ENCODE results near the gene CNOT6.
"Not testable (repeated sequence)": the region's sequence is repeated elsewhere in the genome, so short reads cannot be mapped to it uniquely, and the experiment has no call there.

The CNOT6 gene

GRCh38 chr5:180470966-180471582, 23.1 kb upstream of the CNOT6 start:
- no peak for FAIRE-seq
- peak; percentile 74 for DNase-seq (ENCODE audit: insufficient read length, low spot score)

GRCh38 chr5:180471866-180472265, 22.3 kb upstream of the CNOT6 start:
- no peak for FAIRE-seq
- DNase-seq (ENCODE audit: insufficient read length, low spot score), result no peak

- DNase-seq (ENCODE audit: insufficient read length, low spot score), result no peak
- FAIRE-seq, result no peak
Observed at GRCh38 chr5:180472269-180472668, 21.9 kb upstream of the CNOT6 start.

DNA sequence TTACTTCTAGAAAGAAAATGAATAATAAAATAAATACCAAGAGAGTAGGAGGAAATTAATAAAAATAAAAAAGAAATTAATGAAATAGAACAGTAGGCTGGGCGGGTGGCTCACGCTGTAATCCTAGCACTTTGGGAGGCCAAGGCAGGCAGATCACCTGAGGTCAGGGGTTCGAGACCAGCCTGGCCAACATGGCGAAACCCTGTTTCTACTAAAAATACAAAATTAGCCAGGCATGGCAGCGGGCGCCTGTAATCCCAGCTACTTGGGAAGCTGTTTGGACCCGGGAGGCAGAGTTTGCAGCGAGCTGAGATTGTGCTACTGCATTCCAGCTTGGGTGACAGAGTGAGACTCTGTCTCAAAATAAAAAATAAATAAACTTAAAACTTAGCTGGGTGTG, 20.8 kb upstream of the CNOT6 start:
- not testable (repeated sequence) for FAIRE-seq; DNase-seq (ENCODE audit: insufficient read length, low spot score)

GRCh38 chr5:180474569-180474968, 19.6 kb upstream of the CNOT6 start:
- no peak for DNase-seq (ENCODE audit: insufficient read length, low spot score)
- no peak for FAIRE-seq

GRCh38 chr5:180475969-180476524, 18.1 kb upstream of the CNOT6 start:
- not testable (repeated sequence) for FAIRE-seq; DNase-seq (ENCODE audit: insufficient read length, low spot score)

GRCh38 chr5:180484813-180485212, 9.4 kb upstream of the CNOT6 start:
- no peak for DNase-seq (ENCODE audit: insufficient read length, low spot score)
- no peak for FAIRE-seq

DNA sequence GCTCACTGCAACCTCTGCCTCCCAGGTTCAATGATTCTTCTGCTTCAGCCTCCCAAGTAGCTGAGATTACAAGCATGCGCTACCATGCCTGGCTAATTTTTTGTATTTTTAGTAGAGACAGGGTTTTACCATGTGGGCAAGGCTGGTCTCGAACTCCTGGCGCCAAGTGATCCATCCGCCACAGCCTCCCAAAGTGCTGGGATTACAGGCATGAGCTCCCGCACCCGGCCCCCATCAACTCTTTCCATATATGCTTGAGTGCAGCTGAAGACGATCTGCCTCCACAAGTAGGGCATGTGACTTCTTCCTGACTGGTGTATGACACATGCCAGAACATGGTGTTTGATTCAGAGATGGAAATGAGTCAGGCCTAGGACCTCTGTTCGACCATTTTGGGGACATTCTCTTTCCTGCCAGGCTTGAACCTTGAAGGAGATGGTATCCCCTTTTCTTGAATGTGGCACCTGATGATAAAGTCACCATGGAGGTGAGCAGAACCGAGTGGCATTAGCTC, 7.5 kb upstream of the CNOT6 start:
- DNase-seq (ENCODE audit: insufficient read length, low spot score), result no peak
- no peak for FAIRE-seq

- no peak for FAIRE-seq
- no peak for DNase-seq (ENCODE audit: insufficient read length, low spot score)
Observed at GRCh38 chr5:180487556-180487955, 6.6 kb upstream of the CNOT6 start.

- DNase-seq (ENCODE audit: insufficient read length, low spot score) (no peak), FAIRE-seq (no peak)
Observed at GRCh38 chr5:180491496-180491895, 2.7 kb upstream of the CNOT6 start.

DNA sequence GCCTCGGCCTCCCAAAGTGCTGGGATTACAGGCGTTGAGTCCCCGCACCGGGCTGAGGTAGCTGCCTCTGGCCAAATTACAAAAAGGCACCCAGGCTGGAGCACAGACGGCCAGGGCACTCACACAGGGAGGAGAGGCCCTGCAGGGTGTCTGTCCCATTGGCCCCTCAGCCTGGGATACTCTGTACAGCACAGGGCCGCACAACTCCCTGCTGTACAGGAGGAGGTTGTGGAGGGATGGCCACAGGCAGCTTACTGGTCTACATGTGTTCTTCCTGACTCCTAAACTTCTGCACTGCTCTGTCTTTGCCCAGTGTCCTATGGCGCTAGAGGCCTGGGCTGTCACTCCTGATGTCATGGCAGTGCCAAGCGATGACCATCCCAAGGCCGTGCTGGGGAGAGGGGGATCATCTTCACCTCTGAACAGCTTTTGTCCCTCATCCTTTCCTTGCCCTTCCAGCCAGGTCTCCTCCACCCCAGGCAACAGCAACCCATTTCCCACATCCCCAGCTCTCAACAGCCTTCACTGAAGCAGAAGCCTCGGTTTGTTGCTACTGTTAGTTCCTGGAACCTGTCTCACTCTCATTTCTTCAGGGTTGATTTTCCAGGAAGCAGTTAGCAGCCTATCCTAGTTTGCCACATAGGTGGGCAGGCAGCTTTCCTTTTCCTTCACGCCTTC, 1.8 kb upstream of the CNOT6 start:
- DNase-seq (ENCODE audit: insufficient read length, low spot score) (no peak), FAIRE-seq (no peak)

GRCh38 chr5:180494510-180495181, 467 bp downstream of the CNOT6 start:
- FAIRE-seq (no peak), DNase-seq (ENCODE audit: insufficient read length, low spot score) (peak; percentile 31)

- no peak for FAIRE-seq
- no peak for DNase-seq (ENCODE audit: insufficient read length, low spot score)
Observed at GRCh38 chr5:180495292-180495691, 1.1 kb downstream of the CNOT6 start.

DNA sequence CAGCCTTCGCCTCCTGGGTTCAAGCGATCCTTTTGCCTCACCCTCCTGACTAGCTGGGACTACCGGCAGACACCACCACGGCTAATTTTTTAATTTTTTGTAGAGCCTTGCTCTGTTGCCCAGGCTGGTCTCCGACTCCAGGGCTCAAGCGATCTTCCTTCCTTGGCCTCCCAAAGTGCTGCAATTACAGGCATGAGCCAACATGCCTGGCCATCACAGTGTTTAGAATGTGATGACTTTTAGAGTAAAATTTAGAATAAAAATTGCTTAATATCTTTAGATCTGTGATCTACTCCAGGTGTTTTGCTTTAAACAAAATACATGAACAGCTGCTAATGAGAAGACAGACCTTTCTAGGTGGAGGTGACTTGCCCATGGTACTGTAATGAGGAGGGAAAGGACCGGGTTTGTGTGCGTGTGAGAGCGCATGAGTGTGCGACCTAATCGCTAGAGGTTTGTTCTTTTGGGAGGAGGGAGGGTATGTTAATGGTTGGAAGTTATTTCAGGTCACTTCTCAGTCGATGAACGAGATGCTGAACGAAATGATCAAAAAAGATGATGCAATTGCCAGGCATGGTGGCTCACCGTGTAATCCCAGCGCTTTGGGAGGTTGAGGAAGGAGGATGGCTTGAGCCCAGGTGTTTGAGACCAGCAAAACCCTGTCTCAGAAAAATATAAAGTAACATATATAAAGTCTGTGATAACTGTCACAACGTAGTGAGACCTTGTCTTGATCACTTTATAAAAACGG, 2.0 kb downstream of the CNOT6 start:
- DNase-seq (ENCODE audit: insufficient read length, low spot score), result no peak
- no peak for FAIRE-seq

- DNase-seq (ENCODE audit: insufficient read length, low spot score); FAIRE-seq: not testable (repeated sequence)
Observed at GRCh38 chr5:180496806-180497205, 2.6 kb downstream of the CNOT6 start.

GRCh38 chr5:180497865-180498264, 3.7 kb downstream of the CNOT6 start:
- not testable (repeated sequence) for FAIRE-seq

DNA sequence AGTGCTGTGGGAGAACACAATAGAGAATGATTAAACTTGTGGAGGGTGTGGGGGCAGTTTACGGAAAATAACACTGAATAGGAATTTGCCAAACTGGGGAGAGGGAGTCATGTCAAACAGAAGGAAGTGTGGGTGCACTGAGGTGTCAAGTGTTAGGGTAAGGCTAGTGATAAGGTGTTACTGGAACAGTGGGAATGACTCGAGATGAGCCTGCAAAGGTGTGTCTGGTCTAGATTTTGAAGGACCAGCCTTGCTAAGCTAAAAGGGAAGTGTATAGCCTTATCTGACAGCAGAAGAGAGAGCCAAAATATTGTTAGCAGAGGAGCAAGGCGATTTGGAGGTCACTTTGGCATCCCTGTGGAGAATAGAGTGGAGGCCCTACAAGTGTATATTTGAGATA, 4.2 kb downstream of the CNOT6 start:
- DNase-seq (ENCODE audit: insufficient read length, low spot score) (no peak), FAIRE-seq (no peak)

More at GRCh38 chr5:180497865-180498264, 3.7 kb downstream of the CNOT6 start:
- not testable (repeated sequence) for DNase-seq (ENCODE audit: insufficient read length, low spot score)

- DNase-seq (ENCODE audit: insufficient read length, low spot score) (no peak), FAIRE-seq (no peak)
Observed at GRCh38 chr5:180499684-180500083, 5.5 kb downstream of the CNOT6 start.

DNA sequence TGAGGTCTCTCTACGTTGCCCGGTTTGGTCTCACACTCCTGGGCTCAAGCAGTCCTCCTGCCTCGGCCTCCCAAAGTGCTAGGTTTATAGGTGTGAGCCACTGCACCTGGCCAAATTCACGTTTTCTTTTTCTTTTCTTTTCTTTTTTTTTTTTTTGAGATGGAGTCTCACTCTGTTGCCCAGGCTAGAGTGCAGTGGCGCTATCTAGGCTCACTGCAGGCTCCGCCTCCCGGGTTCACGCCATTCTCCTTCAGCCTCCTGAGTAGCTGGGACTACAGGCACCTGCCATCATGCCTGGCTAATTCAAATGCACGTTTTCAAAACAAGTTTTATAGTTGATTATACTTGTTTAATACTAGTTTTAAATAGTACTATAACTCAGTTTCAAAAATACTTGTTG, 6.1 kb downstream of the CNOT6 start:
- not testable (repeated sequence) for FAIRE-seq; DNase-seq (ENCODE audit: insufficient read length, low spot score)

GRCh38 chr5:180507661-180508060, 13.5 kb downstream of the CNOT6 start:
- DNase-seq (ENCODE audit: insufficient read length, low spot score) (no peak), FAIRE-seq (no peak)

DNA sequence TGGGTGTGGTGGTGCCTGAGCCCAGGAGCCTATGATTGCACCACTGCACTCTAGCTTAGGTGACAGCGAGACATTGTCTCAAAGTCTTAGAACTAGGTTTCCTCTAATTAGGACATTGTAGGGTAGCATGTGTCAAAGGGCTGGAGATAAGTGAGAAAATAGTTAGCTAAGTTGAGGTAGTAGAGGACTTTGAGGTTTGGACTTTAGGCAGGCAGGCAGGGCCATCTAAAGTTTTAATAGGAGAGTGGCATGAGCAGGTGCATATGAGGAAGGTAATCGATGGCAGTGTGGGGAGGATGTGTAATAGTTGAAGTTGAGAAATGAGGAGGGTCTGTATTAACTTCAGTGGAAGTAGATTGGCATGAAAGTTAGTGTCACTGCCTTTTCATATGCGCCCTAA, 21.1 kb downstream of the CNOT6 start:
- DNase-seq (ENCODE audit: insufficient read length, low spot score) (no peak), FAIRE-seq (no peak)
